PC-3 (cell line): Measurements from ENCODE around the gene SMAD3.

Experiments
- EZH2phosphoT487 ChIP-seq: fragments of 300-600 bp; sonication (generic); IDR thresholded peaks from 2 replicates; pipeline ENCODE4 v1.6.1; 2018; ENCODE audit warnings: mild to moderate bottlenecking, antibody characterized with exemption, low read length, borderline replicate concordance
- TF ChIP-seq, protein P1 (sequence below): fragments of 300-600 bp; sonication (generic); conservative IDR thresholded peaks from 2 replicates; pipeline ENCODE4 v1.5.1; 2017; ENCODE audit warnings: antibody characterized with exemption, low read depth, mild to moderate bottlenecking, low read length

DNA sequence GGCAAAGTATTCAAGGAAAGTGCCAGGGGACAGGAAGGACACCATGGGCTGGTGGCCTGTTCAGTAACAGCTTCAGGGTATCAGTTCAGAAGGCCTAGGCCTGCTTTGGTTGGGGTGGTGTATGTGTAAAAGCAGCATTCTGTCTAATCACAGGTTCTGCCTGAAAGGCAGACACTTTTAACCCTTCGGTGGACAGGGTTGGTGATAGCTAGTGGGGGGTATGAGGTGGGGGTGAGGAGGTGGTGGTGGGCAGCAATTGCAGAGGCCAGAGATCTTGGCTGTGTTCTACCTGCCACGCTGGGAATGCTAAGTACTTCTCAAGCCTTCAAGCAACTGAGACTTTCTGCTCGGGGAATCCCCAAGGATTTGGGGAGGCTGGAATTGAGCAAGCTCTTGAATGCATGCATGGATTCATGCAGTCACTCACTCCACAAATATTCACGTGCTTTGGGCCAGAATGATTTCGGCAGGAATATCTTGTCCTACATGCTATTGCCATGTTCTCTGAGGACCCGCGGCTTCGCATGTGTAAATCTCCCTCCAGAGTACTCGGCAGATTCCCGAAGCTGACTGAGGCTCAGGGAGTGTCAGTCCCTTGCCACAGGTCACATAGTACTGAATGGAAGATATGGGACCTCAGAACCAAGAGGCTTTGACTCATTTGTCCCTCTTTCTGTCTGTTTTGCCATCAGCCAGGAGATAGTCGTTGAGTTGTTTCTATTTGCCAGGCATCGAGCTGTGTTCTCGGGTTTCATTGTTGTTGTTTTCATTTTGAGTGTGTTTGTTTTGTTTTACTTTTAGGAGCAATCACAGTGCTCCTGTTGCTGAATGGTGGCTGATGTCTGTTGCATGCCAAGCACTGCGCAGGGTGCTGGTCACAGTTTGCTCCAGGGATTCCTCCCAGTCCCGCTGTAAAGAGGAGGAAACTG lies 65.5 kb downstream of the SMAD3 start:
- no peak for TF ChIP-seq EZH2phosphoT487
- TF ChIP-seq, protein P1, sequence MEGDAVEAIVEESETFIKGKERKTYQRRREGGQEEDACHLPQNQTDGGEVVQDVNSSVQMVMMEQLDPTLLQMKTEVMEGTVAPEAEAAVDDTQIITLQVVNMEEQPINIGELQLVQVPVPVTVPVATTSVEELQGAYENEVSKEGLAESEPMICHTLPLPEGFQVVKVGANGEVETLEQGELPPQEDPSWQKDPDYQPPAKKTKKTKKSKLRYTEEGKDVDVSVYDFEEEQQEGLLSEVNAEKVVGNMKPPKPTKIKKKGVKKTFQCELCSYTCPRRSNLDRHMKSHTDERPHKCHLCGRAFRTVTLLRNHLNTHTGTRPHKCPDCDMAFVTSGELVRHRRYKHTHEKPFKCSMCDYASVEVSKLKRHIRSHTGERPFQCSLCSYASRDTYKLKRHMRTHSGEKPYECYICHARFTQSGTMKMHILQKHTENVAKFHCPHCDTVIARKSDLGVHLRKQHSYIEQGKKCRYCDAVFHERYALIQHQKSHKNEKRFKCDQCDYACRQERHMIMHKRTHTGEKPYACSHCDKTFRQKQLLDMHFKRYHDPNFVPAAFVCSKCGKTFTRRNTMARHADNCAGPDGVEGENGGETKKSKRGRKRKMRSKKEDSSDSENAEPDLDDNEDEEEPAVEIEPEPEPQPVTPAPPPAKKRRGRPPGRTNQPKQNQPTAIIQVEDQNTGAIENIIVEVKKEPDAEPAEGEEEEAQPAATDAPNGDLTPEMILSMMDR: no peak
